Kidney (tissue), 14 donors: ENCODE measurements around the gene CLCA2. TPM values are rescaled to one million over a fixed set of nuclear protein-coding genes. Genes with fewer than 3 reads are reported as not detected.
A peak's percentile ranks its signal among the peaks of the same experiment; 100 is the strongest.

Source experiments
- DNase-seq, 5 donors: peaks; one replicate each; pipeline ENCODE4 v3.0.0-alpha.2; 2013 to 2020
- FAIRE-seq: peaks from 2 replicates; lab custom pipeline; 2012; peaks lifted over from hg19 to GRCh38; lab: Jason Lieb, UNC
- H3K27ac ChIP-seq, 2 donors: one replicate each; pipeline ENCODE4 v1.7.0; 2013; ENCODE audit warnings: low read depth in 2 of 2, low read length in 2 of 2, inconsistent platforms in 1 of 2
- H3K27me3 ChIP-seq: one replicate; pipeline ENCODE4 v1.7.1; 2013; ENCODE audit warnings: low read length, inconsistent platforms; ENCODE audit not compliant: control insufficient read depth, insufficient read depth
- H3K36me3 ChIP-seq, 3 donors: one replicate each; pipeline versions ENCODE4 v1.7.0 to v1.7.1; 2013; ENCODE audit warnings: low read length in 3 of 3, control low read depth in 1 of 3, inconsistent platforms in 1 of 3; ENCODE audit not compliant: insufficient read depth in 3 of 3, control insufficient read depth in 2 of 3
- H3K4me1 ChIP-seq, 3 donors: one replicate each; pipeline versions ENCODE4 v1.7.0 to v1.7.1; 2013; ENCODE audit warnings: low read length in 3 of 3, inconsistent platforms in 1 of 3, low read depth in 1 of 3; ENCODE audit not compliant: control insufficient read depth in 2 of 3, insufficient read depth in 2 of 3
- H3K4me3 ChIP-seq, 3 donors: one replicate each; pipeline versions ENCODE4 v1.7.0 to v1.8.1; 2013; ENCODE audit warnings: low read length in 3 of 3, control low read depth in 1 of 3, inconsistent platforms in 1 of 3
- H3K9ac ChIP-seq, 3 donors: one replicate each; pipeline versions ENCODE4 v1.7.0 to v1.7.1; 2013; ENCODE audit warnings: low read length in 3 of 3, control low read depth in 1 of 3, inconsistent platforms in 1 of 3
- H3K9me3 ChIP-seq, 3 donors: one replicate each; pipeline versions ENCODE4 v1.7.0 to v1.7.1; 2013; ENCODE audit warnings: low read length in 3 of 3, control low read depth in 1 of 3, inconsistent platforms in 1 of 3; ENCODE audit not compliant: control insufficient read depth in 2 of 3, insufficient read depth in 1 of 3
- intact Hi-C: fragments of 100-400 bp; cut with DNase I; formaldehyde crosslinking; loops from one replicate; pipeline ENCODE4 v1.11.1; 2022
- polyA plus RNA-seq: library from polyadenylated mRNA; stranded (reverse); fragments of 350-450 nt; fragmentation: Illumina TruSeq; extraction: RNeasy Lipid Tissue Mini Kit (QIAGEN cat#74804); gene quantifications from one replicate; pipeline ENCODE4 v1.2.3, GENCODE V29; 2014; ENCODE audit warnings: low read depth, low replicate concordance; ENCODE audit not compliant: insufficient read depth
- total RNA-seq: library from RNA; stranded (reverse); fragmentation: NEBNext Ultra II Directional; extraction: Animal tissue kit (Norgen Biotek cat#: 25700); gene quantifications from one replicate; pipeline ENCODE4 v1.2.1, GENCODE V29; 2021
- TF ChIP-seq, protein P1 (sequence below): IDR thresholded peaks from 3 replicates; pipeline ENCODE4 v1.5.1; 2012; ENCODE audit warnings: mild to moderate bottlenecking, moderate library complexity, borderline replicate concordance; ENCODE audit not compliant: insufficient read depth; ENCODE audit errors: extremely low read depth
- donor health status: control.
- donor health status: control.
- donor health status: control.
- donor health status: control.
- donor health status: control.
- donor health status: DM: yes; HTN: yes; CAD: no.
- donor health status: Normal renal cell carcinoma (clear cell type).

CLCA2 gene
- total and polyA plus RNA-seq, 2 donors from 2014 or later = not detected

DNA sequence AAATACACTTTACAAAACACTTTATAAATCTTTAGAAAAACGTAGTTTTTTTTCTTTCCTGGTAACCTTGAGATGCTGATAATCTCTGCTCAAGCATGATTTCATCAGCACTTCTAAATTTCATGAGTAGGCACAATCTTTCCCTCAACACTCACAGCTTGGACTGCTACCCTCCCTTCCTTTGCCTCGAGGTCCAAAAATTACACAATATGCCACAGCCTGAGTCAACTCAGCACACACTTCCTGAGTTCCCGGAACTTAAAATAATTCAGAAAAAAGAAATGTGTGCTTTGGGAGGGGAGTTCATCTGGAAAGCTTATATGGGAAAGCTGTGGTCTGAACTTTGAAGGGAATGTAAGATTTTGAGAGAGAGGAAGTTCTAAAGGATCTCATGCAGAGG is 5.9 kb downstream of the CLCA2 start:
- intact Hi-C loops = no loop called here
- TF ChIP-seq, protein P1, sequence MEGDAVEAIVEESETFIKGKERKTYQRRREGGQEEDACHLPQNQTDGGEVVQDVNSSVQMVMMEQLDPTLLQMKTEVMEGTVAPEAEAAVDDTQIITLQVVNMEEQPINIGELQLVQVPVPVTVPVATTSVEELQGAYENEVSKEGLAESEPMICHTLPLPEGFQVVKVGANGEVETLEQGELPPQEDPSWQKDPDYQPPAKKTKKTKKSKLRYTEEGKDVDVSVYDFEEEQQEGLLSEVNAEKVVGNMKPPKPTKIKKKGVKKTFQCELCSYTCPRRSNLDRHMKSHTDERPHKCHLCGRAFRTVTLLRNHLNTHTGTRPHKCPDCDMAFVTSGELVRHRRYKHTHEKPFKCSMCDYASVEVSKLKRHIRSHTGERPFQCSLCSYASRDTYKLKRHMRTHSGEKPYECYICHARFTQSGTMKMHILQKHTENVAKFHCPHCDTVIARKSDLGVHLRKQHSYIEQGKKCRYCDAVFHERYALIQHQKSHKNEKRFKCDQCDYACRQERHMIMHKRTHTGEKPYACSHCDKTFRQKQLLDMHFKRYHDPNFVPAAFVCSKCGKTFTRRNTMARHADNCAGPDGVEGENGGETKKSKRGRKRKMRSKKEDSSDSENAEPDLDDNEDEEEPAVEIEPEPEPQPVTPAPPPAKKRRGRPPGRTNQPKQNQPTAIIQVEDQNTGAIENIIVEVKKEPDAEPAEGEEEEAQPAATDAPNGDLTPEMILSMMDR = no peak
- Histone ChIP-seq H3K9ac (no peak overlapping the region), H3K9me3 (no peaks in the 10 kb centered on the region), H3K4me3 (no peak overlapping the region), H3K27ac (no peak overlapping the region), H3K4me1 (peaks cover 0 to 2% (median 0%) of the 10 kb centered on the region in 3 donors), H3K27me3 (no peaks in the 10 kb centered on the region), H3K36me3 (no peaks in the 10 kb centered on the region)
- peak in 2 of 5 donors; percentile 18 to 58 for DNase-seq
- peak; percentile 91 for FAIRE-seq

DNA sequence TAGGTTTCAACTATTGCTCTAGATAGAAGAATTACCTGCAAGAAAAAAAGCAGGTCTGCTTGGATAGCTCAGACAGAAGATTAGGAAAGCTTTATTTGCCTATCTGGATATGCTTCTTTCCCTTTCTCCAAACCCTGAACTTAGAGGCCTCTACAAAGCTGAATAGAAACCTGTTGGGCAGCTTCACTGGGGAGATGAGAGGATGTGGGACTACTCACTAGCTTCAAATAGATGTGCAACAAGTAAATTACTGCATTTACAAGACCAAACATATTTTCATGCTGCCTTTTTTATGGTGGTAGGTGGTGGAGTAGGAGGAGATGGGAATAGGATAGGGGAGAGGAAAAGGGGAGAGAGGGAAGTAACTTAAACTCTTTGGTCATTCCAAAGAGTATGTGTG is 6.4 kb downstream of the CLCA2 start:
- no peak overlapping the region for H3K4me3 ChIP-seq
- H3K27me3 ChIP-seq = no peaks in the 10 kb centered on the region
- intact Hi-C loops = no loop called here
- no peaks in the 10 kb centered on the region for H3K36me3 ChIP-seq
- DNase-seq (no peak), FAIRE-seq (no peak)
- H3K9me3 ChIP-seq = no peaks in the 10 kb centered on the region
- H3K27ac ChIP-seq = peak overlapping the region in 1 of 2 donors; percentile 73
- H3K4me1 ChIP-seq = peaks cover 0 to 2% (median 0%) of the 10 kb centered on the region in 3 donors
- no peak overlapping the region for H3K9ac ChIP-seq
- TF ChIP-seq, protein P1 = no peak

DNA sequence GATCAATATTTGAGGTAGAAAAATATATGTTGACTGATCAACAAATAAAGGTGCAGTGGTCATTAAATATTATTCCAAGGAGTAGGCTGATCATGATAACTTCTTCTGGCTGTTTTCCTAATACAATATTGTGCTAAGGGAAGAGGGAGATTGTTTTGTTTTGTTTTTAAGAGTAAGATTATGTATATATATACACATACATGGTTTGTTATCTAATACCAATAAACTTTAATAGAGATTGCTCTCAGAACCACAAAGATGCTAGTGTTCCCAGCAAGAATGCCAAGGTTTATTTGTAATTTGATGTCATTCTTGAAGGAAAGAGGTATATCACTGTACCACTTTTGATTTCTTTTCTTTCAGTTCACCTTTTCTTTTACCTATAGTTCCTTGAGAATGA is 10.1 kb downstream of the CLCA2 start:
- H3K36me3 ChIP-seq = no peaks in the 10 kb centered on the region
- no peak overlapping the region for H3K27ac ChIP-seq
- FAIRE-seq (no peak), DNase-seq (no peak)
- no peak overlapping the region for H3K9ac ChIP-seq
- H3K4me3 ChIP-seq = no peak overlapping the region
- peaks cover 0 to 2% (median 0%) of the 10 kb centered on the region in 3 donors for H3K4me1 ChIP-seq
- no peaks in the 10 kb centered on the region for H3K9me3 ChIP-seq
- intact Hi-C loops = no loop called here
- no peaks in the 10 kb centered on the region for H3K27me3 ChIP-seq
- TF ChIP-seq, protein P1 = no peak

DNA sequence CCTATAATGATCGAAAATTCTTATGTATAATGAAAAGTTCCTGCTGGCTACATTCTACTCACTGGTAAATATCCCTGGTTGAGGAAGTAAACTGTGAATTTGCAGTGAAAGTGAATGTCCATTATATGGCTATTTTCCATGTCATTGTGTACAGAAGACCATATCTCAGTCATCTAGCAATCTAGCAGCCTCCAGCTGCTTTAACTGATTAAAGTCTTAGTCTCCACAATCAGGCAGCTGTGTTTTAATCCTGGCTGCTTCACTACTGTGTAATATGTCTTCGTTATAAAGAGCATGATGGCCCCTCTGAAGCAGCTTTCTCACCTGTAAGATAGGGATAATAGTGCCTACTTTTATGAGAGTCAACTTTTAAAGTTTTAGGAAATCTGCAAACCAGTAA is 11.4 kb downstream of the CLCA2 start:
- FAIRE-seq = no peak
- intact Hi-C loops = no loop called here
- Histone ChIP-seq H3K4me3 (no peak overlapping the region), H3K27ac (no peak overlapping the region), H3K9me3 (no peaks in the 10 kb centered on the region), H3K27me3 (no peaks in the 10 kb centered on the region), H3K36me3 (no peaks in the 10 kb centered on the region), H3K9ac (no peak overlapping the region), H3K4me1 (no peaks in the 10 kb centered on the region)
- TF ChIP-seq, protein P1 = no peak
- DNase-seq = no peak
